NCI-H446 (cell line): ENCODE measurements around the gene PXDC1.
"Not testable (repeated sequence)": the region's sequence is repeated elsewhere in the genome, so short reads cannot be mapped to it uniquely, and the experiment has no call there.

Experiments used
- DNase-seq, 2 experiments: peaks; one replicate each; lab custom pipeline; 2025; lab: John Stamatoyannopoulos, UW

PXDC1 gene

GRCh38 chr6:3708540-3708939 lies 43.0 kb downstream of the PXDC1 start:
- DNase-seq = no peak

- DNase-seq = no peak
Observed at GRCh38 chr6:3707751-3708412, 43.6 kb downstream of the PXDC1 start.

GRCh38 chr6:3707024-3707423 lies 44.5 kb downstream of the PXDC1 start:
- no peak for DNase-seq

GRCh38 chr6:3706547-3706946 lies 45.0 kb downstream of the PXDC1 start:
- DNase-seq = no peak

- no peak for DNase-seq
Observed at GRCh38 chr6:3701631-3702030, 49.9 kb downstream of the PXDC1 start.

GRCh38 chr6:3699231-3699630 lies 52.3 kb downstream of the PXDC1 start:
- no peak for DNase-seq

GRCh38 chr6:3698021-3698420 lies 53.5 kb downstream of the PXDC1 start:
- no peak for DNase-seq

- no peak for DNase-seq
Observed at GRCh38 chr6:3697609-3698008, 53.9 kb downstream of the PXDC1 start.

- peak in 1 of 2 experiments; percentile 40 for DNase-seq
Observed at GRCh38 chr6:3696525-3697088, 54.9 kb downstream of the PXDC1 start.

GRCh38 chr6:3695065-3695817 lies 56.3 kb downstream of the PXDC1 start:
- no peak for DNase-seq

GRCh38 chr6:3693831-3694230 lies 57.7 kb downstream of the PXDC1 start:
- no peak for DNase-seq

GRCh38 chr6:3690506-3690905 lies 61.0 kb downstream of the PXDC1 start:
- no peak for DNase-seq

- DNase-seq = peak in 1 of 2 experiments; percentile 9
Observed at GRCh38 chr6:3687847-3688246, 63.7 kb downstream of the PXDC1 start.

- DNase-seq = no peak
Observed at GRCh38 chr6:3683331-3683730, 68.2 kb downstream of the PXDC1 start.

- DNase-seq = no peak
Observed at GRCh38 chr6:3678946-3679345, 72.6 kb downstream of the PXDC1 start.

GRCh38 chr6:3677751-3678150 lies 73.8 kb downstream of the PXDC1 start:
- DNase-seq = not testable (repeated sequence)

- DNase-seq = not testable (repeated sequence)
Observed at GRCh38 chr6:3677351-3677750, 74.2 kb downstream of the PXDC1 start.
